HL-60 (cell line): ENCODE data around the gene CENPP.

Source experiments
- POLR2AphosphoS5 ChIP-seq: IDR thresholded peaks from 2 replicates; pipeline ENCODE4 v1.6.1; 2012; ENCODE audit warnings: low read depth
- TF ChIP-seq, protein P1 (sequence below): IDR thresholded peaks from one replicate; pipeline ENCODE4 v1.5.1; 2011; ENCODE audit warnings: low read length, control low read depth, inconsistent platforms; ENCODE audit not compliant: insufficient read depth
- TF ChIP-seq, protein P2 (sequence below): IDR thresholded peaks from 2 replicates; pipeline ENCODE4 v1.6.1; 2012; ENCODE audit warnings: low read depth; ENCODE audit not compliant: insufficient replicate concordance

DNA sequence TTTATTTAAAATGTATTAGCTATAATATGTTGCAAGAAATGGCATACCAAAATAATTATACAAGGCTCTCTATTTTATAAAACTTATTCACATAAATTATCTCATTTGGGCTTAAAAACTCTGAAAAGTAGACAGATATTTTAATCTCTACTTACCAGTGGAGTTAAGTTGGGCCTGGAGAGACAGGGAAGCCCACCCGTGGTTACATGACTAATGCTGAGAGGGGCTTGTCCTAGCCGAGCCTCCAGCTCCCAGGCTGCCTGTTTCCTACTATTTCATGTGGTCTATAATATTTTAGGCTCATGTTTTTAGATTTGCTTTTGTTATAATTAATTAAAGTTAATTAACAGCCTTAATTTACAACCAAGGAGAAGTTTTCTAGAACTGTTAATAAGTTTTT, 177.4 kb downstream of the CENPP start:
- TF ChIP-seq, protein P1, sequence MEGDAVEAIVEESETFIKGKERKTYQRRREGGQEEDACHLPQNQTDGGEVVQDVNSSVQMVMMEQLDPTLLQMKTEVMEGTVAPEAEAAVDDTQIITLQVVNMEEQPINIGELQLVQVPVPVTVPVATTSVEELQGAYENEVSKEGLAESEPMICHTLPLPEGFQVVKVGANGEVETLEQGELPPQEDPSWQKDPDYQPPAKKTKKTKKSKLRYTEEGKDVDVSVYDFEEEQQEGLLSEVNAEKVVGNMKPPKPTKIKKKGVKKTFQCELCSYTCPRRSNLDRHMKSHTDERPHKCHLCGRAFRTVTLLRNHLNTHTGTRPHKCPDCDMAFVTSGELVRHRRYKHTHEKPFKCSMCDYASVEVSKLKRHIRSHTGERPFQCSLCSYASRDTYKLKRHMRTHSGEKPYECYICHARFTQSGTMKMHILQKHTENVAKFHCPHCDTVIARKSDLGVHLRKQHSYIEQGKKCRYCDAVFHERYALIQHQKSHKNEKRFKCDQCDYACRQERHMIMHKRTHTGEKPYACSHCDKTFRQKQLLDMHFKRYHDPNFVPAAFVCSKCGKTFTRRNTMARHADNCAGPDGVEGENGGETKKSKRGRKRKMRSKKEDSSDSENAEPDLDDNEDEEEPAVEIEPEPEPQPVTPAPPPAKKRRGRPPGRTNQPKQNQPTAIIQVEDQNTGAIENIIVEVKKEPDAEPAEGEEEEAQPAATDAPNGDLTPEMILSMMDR, result no peak
- TF ChIP-seq POLR2AphosphoS5, result no peak
- TF ChIP-seq, protein P2, sequence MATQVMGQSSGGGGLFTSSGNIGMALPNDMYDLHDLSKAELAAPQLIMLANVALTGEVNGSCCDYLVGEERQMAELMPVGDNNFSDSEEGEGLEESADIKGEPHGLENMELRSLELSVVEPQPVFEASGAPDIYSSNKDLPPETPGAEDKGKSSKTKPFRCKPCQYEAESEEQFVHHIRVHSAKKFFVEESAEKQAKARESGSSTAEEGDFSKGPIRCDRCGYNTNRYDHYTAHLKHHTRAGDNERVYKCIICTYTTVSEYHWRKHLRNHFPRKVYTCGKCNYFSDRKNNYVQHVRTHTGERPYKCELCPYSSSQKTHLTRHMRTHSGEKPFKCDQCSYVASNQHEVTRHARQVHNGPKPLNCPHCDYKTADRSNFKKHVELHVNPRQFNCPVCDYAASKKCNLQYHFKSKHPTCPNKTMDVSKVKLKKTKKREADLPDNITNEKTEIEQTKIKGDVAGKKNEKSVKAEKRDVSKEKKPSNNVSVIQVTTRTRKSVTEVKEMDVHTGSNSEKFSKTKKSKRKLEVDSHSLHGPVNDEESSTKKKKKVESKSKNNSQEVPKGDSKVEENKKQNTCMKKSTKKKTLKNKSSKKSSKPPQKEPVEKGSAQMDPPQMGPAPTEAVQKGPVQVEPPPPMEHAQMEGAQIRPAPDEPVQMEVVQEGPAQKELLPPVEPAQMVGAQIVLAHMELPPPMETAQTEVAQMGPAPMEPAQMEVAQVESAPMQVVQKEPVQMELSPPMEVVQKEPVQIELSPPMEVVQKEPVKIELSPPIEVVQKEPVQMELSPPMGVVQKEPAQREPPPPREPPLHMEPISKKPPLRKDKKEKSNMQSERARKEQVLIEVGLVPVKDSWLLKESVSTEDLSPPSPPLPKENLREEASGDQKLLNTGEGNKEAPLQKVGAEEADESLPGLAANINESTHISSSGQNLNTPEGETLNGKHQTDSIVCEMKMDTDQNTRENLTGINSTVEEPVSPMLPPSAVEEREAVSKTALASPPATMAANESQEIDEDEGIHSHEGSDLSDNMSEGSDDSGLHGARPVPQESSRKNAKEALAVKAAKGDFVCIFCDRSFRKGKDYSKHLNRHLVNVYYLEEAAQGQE, result no peak
